CD14-positive monocyte (primary cell): ENCODE data around the gene RBM22. TPM values are rescaled to one million over a fixed set of nuclear protein-coding genes. Genes with fewer than 3 reads are reported as not detected.

Experiments used
- DNase-seq, 3 donors: peaks; one replicate each; pipeline ENCODE4 v3.0.0-alpha.2; 2011 to 2022
- H2AFZ ChIP-seq: 2 replicates; pipeline ENCODE4 v1.6.0; 2012; ENCODE audit warnings: mild to moderate bottlenecking, low read depth, low read length, inconsistent platforms; ENCODE audit not compliant: insufficient read depth, poor library complexity, severe bottlenecking
- H3K27ac ChIP-seq, 2 donors: 1 replicate in 1 of 2; 2 replicates in 1 of 2; pipeline ENCODE4 v1.5.1; 2012 to 2013; ENCODE audit warnings: low read length in 2 of 2, control low read depth in 1 of 2, inconsistent platforms in 1 of 2, low read depth in 1 of 2, mild to moderate bottlenecking in 1 of 2
- H3K27me3 ChIP-seq, 2 donors: one replicate each; pipeline versions ENCODE4 v1.6.0 to v1.6.1; 2011 to 2013; ENCODE audit warnings: low read length in 2 of 2; ENCODE audit not compliant: control insufficient read depth in 2 of 2, insufficient read depth in 2 of 2
- H3K36me3 ChIP-seq, 2 donors: replicated peaks in 1 of 2; 1 replicate in 1 of 2; 2 replicates in 1 of 2; pipeline versions ENCODE4 v1.5.1 to v1.6.1; 2012 to 2013; ENCODE audit warnings: low read length in 2 of 2, control low read depth in 1 of 2, inconsistent platforms in 1 of 2, mild to moderate bottlenecking in 1 of 2; ENCODE audit not compliant: insufficient read depth in 2 of 2, control insufficient read depth in 1 of 2
- H3K4me1 ChIP-seq, 2 donors: 1 replicate in 1 of 2; 2 replicates in 1 of 2; pipeline versions ENCODE4 v1.5.1 to v1.6.1; 2012 to 2013; ENCODE audit warnings: low read length in 2 of 2, control low read depth in 1 of 2, inconsistent platforms in 1 of 2, mild to moderate bottlenecking in 1 of 2, moderate library complexity in 1 of 2; ENCODE audit not compliant: insufficient read depth in 2 of 2, control insufficient read depth in 1 of 2
- H3K4me2 ChIP-seq: replicated peaks from 2 replicates; pipeline ENCODE3; 2012; ENCODE audit warnings: low read length, moderate library complexity, mild to moderate bottlenecking; ENCODE audit not compliant: poor library complexity, severe bottlenecking; ENCODE audit errors: extremely low read depth
- H3K4me3 ChIP-seq, 3 experiments: fragments of 200-600 bp in 1 of 3; sonication (generic) in 1 of 3; replicated peaks in 1 of 3; 1 replicate in 2 of 3; 2 replicates in 1 of 3; pipeline ENCODE4 v1.5.1; 2011 to 2013; ENCODE audit warnings: low read length in 3 of 3, mild to moderate bottlenecking in 3 of 3, control low read depth in 2 of 3, low read depth in 2 of 3, inconsistent platforms in 1 of 3, moderate library complexity in 1 of 3
- H3K79me2 ChIP-seq: 2 replicates; pipeline ENCODE4 v1.6.0; 2012; ENCODE audit warnings: mild to moderate bottlenecking, control low read depth, inconsistent platforms, low read length, moderate library complexity; ENCODE audit not compliant: insufficient read depth
- H3K9ac ChIP-seq: 2 replicates; pipeline ENCODE4 v1.6.0; 2017; ENCODE audit warnings: low read length, mild to moderate bottlenecking; ENCODE audit not compliant: insufficient read depth, poor library complexity, severe bottlenecking
- H3K9me3 ChIP-seq, 2 donors: replicated peaks in 1 of 2; 1 replicate in 1 of 2; 2 replicates in 1 of 2; pipeline versions ENCODE4 v1.5.1 to v1.6.1; 2012 to 2013; ENCODE audit warnings: low read length in 2 of 2, control low read depth in 1 of 2; ENCODE audit not compliant: control insufficient read depth in 1 of 2, insufficient read depth in 1 of 2
- H4K20me1 ChIP-seq: 2 replicates; pipeline ENCODE4 v1.6.0; 2012; ENCODE audit warnings: mild to moderate bottlenecking, low read length, control low read depth, moderate library complexity; ENCODE audit not compliant: insufficient read depth
- H3K27ac Mint-ChIP-seq, 7 donors: one replicate each; pipeline ENCODE4 v1.8.0; 2020; ENCODE audit warnings: mild to moderate bottlenecking in 7 of 7, mixed read lengths in 7 of 7, moderate library complexity in 6 of 7, inconsistent platforms in 2 of 7
- H3K27me3 Mint-ChIP-seq, 3 donors: one replicate each; pipeline ENCODE4 v1.8.0; 2021 to 2022; ENCODE audit warnings: low read depth in 3 of 3, mild to moderate bottlenecking in 3 of 3, mixed read lengths in 3 of 3, moderate library complexity in 3 of 3, inconsistent platforms in 1 of 3
- H3K36me3 Mint-ChIP-seq, 2 donors: one replicate each; pipeline ENCODE4 v1.8.0; 2020; ENCODE audit warnings: mixed read lengths in 2 of 2, inconsistent platforms in 1 of 2, mild to moderate bottlenecking in 1 of 2
- H3K4me1 Mint-ChIP-seq: one replicate; pipeline ENCODE4 v1.8.0; 2020; ENCODE audit warnings: mild to moderate bottlenecking, mixed read lengths
- H3K4me3 Mint-ChIP-seq, 2 donors: one replicate each; pipeline ENCODE4 v1.8.0; 2020; ENCODE audit warnings: mild to moderate bottlenecking in 2 of 2, mixed read lengths in 2 of 2, moderate library complexity in 1 of 2
- H3K9me3 Mint-ChIP-seq, 7 donors: one replicate each; pipeline ENCODE4 v1.8.0; 2020 to 2022; ENCODE audit warnings: mixed read lengths in 7 of 7, mild to moderate bottlenecking in 6 of 7, moderate library complexity in 6 of 7, inconsistent platforms in 2 of 7
- WGBS: methylation state at CpG from one replicate; pipeline ENCODE4 v1.1.5; 2013; ENCODE audit warnings: missing lambda C conversion rate; ENCODE audit not compliant: insufficient coverage; 5-methylcytosine and 5-hydroxymethylcytosine counted together
- intact Hi-C, 2 donors: fragments of 100-400 bp; cut with micrococcal nuclease; formaldehyde crosslinking; loops; one replicate each; pipeline versions ENCODE4 v1.15.0 to v1.15.1; 2023
- polyA plus RNA-seq, 3 donors: library from polyadenylated mRNA; depleted of rRNA in 1 of 3; unstranded in 2 of 3; stranded (reverse) in 1 of 3; fragments of 300-500 nt in 2 of 3; fragments of >200 nt in 1 of 3; fragmentation: Illumina TruSeq in 2 of 3; gene quantifications; 1 replicate in 2 of 3; 2 replicates in 1 of 3; pipeline ENCODE4 v1.2.3, GENCODE V29; 2012 to 2021
- TF ChIP-seq, protein P1 (sequence below): fragments of 200-600 bp; IDR thresholded peaks from one replicate; pipeline ENCODE4 v1.8.0; 2022; ENCODE audit warnings: antibody characterized with exemption, mild to moderate bottlenecking

RBM22 gene
- polyA plus RNA-seq, 3 donors = 37.9 to 68.4 (median 47.4) TPM

- DNase-seq = no peak
- H3K27ac Mint-ChIP-seq = no peak overlapping the region
- Histone ChIP-seq H3K4me3 (no peak overlapping the region), H2AFZ (no peak overlapping the region), H3K9me3 (no peaks in the 10 kb centered on the region), H3K27ac (no peak overlapping the region), H3K4me1 (no peaks in the 10 kb centered on the region), H3K27me3 (no peaks in the 10 kb centered on the region), H3K79me2 (peaks cover 3% of the 10 kb centered on the region), H3K9ac (no peak overlapping the region), H4K20me1 (no peaks in the 10 kb centered on the region), H3K4me2 (no peak overlapping the region), H3K36me3 (peaks cover 92 to 95% of the 10 kb centered on the region in 2 donors)
- WGBS = no CpG with 5 or more reads among the region's 2 CpGs
- TF ChIP-seq, protein P1, sequence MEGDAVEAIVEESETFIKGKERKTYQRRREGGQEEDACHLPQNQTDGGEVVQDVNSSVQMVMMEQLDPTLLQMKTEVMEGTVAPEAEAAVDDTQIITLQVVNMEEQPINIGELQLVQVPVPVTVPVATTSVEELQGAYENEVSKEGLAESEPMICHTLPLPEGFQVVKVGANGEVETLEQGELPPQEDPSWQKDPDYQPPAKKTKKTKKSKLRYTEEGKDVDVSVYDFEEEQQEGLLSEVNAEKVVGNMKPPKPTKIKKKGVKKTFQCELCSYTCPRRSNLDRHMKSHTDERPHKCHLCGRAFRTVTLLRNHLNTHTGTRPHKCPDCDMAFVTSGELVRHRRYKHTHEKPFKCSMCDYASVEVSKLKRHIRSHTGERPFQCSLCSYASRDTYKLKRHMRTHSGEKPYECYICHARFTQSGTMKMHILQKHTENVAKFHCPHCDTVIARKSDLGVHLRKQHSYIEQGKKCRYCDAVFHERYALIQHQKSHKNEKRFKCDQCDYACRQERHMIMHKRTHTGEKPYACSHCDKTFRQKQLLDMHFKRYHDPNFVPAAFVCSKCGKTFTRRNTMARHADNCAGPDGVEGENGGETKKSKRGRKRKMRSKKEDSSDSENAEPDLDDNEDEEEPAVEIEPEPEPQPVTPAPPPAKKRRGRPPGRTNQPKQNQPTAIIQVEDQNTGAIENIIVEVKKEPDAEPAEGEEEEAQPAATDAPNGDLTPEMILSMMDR = no peak
- H3K4me1 Mint-ChIP-seq = no peaks in the 10 kb centered on the region
- H3K4me3 Mint-ChIP-seq = no peak overlapping the region
- H3K9me3 Mint-ChIP-seq = no peaks in the 10 kb centered on the region
- H3K27me3 Mint-ChIP-seq = no peaks in the 10 kb centered on the region
- intact Hi-C loops = no loop called here
- H3K36me3 Mint-ChIP-seq = peaks cover 74 to 85% of the 10 kb centered on the region in 2 donors
These were observed 23.0 kb upstream of the RBM22 start for GRCh38 chr5:150723845-150724244.

DNA sequence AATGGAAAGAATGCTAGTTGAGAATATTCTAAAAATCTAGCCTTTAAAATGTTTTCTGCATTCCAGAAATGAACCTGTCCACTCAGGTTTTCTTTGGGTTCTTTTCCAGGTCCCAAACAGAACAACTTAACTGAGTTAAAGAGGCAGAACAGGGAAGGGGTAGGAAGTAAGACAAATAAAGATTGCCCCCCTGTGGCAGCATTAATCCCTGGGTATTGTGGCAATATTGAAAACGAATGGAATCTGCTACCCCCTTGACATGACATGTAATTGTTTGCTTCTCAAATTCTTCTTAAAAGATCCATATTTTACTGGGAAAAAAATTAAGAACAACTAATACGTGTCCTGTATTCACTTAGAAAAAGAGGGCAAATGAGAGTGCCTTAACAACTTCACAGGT lies 9.3 kb upstream of the RBM22 start:
- peaks cover 72 to 83% of the 10 kb centered on the region in 2 donors for H3K36me3 ChIP-seq
- H3K27ac ChIP-seq = no peak overlapping the region
- intact Hi-C loops = no loop called here
- H3K4me1 ChIP-seq = no peaks in the 10 kb centered on the region
- H3K4me2 ChIP-seq = no peak overlapping the region
- no peaks in the 10 kb centered on the region for H4K20me1 ChIP-seq
- no peaks in the 10 kb centered on the region for H3K79me2 ChIP-seq
- no peak for DNase-seq
- no peak overlapping the region for H3K4me3 ChIP-seq
- Mint-ChIP-seq H3K36me3 (peaks cover 60 to 89% of the 10 kb centered on the region in 2 donors), H3K9me3 (no peaks in the 10 kb centered on the region), H3K4me3 (no peak overlapping the region), H3K27ac (no peak overlapping the region), H3K4me1 (no peaks in the 10 kb centered on the region), H3K27me3 (peaks cover 0 to 2% (median 0%) of the 10 kb centered on the region in 3 donors)
- no peak overlapping the region for H2AFZ ChIP-seq
- no peaks in the 10 kb centered on the region for H3K27me3 ChIP-seq
- no peaks in the 10 kb centered on the region for H3K9me3 ChIP-seq
- WGBS = no CpG with 5 or more reads among the region's 2 CpGs
- TF ChIP-seq, protein P1 = no peak
- H3K9ac ChIP-seq = no peak overlapping the region
